GM19372 (cell line): ENCODE measurements around the gene SF3B3.
"Not testable (repeated sequence)": the region's sequence is repeated elsewhere in the genome, so short reads cannot be mapped to it uniquely, and the experiment has no call there.

Experiments
- ATAC-seq: cut with Tn5 transposase; IDR thresholded peaks from one replicate; pipeline ENCODE4 v1.9.1; 2021; ENCODE audit warnings: mild to moderate bottlenecking, low read depth, moderate library complexity; ENCODE audit not compliant: unreplicated experiment

Gene SF3B3

DNA sequence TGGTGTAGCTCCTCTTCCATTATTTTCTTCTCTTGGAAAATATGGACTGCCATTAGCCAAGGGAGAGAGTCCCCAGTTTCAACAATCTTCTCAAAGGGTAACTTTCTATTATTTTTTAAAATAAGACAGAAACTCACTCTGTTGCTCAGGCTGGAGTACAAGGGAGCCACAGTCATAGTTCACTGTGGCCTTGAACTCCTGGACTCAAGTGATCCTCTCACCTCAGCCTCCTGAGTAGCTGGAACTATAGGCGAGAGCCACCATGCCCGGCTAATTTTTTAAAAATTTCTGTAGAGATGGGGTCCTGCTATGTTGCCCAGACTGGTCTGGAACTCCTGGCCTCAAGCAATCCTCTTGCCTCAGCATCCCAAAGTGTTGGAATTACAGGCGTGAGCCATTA is 13.4 kb upstream of the SF3B3 start:
- no peak for ATAC-seq

DNA sequence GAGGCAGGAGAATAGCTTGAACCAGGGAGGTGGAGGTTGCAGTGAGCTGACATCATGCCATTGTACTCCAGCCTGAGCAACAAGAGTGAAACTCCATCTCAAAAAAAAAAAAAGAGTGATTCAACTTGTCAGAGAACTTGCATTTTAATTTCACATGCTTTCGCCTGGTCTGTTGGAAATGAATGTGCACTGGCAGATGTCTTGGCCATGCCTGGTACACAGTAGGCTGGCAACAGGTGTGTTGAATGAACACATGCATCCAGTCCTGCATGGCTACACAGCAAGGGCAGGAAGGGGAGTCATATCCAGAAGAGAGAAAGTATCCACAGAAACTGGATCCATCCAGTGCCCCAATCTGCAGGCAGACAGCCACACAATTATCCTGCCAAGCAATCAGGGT is 11.8 kb upstream of the SF3B3 start:
- ATAC-seq = no peak

DNA sequence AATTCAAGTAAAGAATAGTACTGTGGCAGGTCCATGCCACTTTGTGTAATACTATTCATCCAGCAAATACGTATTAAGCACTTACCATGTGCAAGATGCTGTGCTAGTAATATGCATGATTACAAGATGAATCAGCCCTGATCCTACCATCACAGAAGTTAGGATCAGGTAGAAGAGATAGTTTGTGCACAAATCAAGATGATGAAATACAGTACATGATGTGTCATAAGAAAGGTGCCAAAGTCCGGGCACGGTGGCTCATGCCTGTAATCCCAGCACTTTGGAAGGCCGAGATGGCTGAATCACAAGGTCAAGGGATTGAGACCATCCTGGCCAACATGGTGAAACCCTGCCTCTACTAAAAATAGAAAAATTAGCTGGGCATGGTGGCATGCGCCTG is 11.2 kb upstream of the SF3B3 start:
- ATAC-seq = no peak

DNA sequence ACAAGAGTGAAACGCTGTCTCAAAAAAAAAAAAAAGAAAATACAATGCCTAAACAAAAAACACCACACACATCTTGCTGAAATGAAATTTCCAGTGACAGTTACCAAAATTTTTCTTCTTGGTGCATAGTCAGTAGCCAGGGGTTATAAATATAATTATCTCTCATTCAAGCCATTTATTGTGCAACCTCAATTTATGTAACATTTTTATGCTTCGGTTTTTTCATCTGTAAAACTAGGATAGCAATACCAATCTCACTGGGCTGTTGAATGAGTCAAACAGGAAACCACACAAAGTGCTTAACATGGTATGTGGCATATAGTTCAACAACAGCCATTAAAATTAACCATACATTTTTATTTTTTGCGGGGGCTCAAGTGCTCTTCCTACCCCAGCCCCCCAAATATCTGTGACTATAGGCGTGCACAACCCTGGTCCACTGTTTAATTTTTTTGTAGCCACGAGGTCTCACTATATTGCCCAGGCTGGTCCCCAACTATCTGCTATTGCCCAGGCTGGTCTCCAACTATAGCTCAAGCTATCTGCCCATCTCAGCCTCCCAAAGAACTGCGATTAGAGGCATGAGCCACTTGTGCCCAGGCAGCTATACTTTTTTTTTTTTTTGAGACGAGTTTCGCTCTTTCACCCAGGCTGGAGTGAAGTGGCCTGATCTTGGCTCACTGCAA is 2.9 kb upstream of the SF3B3 start:
- ATAC-seq = no peak

DNA sequence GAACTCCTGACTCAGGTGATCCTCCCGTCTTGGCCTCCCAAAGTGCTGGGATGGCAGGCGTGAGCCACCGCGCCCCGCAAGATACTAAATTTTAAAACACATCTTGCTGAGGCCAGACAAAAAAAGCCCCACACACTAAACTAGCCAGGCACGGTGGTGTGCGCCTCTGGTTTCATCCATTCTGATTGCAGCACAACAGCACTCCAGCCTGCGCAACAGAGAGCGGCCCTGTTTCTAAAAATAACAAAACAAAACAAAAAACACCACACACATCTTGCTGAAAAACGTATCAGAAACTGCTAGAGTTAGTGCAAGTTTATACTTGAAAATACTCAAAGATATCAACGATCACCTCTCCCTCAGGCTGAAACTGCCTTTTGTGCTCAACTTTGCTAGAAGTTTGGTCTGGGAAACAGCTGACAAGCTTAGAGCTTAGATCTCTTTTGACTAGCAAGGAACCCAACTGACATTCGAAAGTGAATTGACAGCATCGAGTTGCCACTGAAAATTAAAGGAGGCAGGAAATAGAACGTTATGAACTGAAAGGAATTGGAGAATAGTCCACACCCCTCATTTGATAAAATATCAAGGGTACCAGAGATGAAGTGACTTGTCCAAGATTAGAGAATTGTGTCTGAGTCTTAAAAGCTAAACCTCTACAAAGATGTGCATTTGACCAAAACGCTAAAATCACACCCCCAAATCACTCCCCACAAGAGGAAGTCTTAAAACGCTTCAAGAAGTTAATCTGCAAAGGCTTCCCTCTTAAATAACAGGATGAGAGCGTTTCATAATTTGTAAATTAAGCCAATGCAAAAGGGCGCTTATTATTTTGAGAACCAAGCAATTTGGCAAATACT is 1.2 kb upstream of the SF3B3 start:
- no peak for ATAC-seq

DNA sequence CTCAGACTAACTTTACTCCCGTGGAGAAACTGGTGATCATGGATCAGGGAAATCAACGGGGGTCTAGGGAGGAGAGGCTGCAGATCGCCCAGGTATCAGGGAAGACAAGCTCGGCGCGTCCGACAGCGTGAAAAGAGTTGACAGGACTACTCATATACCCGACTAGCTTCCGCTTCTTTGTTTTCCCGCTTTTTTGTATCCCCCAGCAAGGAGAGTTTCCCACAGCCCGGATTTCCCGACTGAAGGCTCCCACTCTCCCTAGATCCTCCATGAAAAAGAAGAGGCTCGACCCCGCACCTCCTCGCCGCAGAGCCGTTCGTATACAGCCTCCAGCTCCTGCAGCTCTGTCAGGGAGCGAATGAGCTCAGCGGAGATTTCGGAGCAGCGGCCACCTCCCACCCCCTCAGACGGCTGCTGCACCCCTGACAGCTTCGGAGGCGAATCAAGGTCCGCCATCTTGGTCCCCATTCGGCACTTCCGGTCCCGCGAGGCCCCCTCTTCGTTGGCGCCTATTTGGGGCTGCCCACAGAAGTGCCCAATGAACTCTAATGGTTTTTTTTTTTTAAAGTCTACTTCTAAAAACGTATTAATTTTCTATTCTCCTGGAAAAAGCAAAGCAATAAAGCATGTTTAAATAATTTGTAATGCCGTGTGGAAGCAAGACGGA is 407 bp upstream of the SF3B3 start, which contains the start of gene COG4:
COG4 (minus strand) TSS at position 479 of the 667 bp plus-strand sequence; CDS start at position 468, 11 bp downstream.
- ATAC-seq = peak; percentile 57

DNA sequence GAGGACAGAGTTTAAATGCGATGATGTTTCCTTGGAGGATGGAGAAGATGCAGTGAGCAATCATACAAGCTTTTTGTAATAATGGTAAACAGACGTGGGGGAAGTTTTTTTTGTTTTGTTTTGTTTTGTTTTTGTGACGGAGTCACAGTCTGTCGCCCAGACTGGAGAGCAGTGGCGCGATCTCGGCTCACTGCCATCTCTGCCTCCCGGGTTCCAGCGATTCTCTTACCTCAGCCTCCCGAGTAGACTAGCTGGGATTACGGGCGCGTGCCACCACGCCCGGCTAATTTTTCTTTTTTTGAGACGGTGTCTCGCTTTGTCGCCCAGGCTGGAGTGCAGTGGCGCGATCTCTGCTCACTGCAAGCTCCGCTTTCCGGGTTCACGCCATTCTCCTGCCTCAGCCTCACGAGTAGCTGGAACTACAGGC is 796 bp downstream of the SF3B3 start:
- not testable (repeated sequence) for ATAC-seq

DNA sequence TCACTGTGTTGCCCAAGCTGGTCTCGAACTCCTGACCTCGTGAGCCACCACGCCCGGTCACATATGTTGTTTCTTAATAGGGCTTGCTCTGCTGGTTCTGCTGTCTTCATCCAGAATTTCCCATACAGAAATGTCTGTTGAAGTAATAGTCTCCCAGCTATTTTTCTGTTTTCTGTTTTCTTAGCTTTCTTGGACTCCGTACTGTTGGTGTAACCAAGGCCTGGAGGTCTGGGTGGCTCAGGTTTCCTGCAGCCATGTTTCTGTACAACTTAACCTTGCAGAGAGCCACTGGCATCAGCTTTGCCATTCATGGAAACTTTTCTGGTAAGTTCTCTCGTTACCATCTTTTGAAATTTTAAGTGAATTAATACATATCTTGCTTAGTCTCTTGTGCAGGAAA is 2.8 kb downstream of the SF3B3 start:
- ATAC-seq = no peak

DNA sequence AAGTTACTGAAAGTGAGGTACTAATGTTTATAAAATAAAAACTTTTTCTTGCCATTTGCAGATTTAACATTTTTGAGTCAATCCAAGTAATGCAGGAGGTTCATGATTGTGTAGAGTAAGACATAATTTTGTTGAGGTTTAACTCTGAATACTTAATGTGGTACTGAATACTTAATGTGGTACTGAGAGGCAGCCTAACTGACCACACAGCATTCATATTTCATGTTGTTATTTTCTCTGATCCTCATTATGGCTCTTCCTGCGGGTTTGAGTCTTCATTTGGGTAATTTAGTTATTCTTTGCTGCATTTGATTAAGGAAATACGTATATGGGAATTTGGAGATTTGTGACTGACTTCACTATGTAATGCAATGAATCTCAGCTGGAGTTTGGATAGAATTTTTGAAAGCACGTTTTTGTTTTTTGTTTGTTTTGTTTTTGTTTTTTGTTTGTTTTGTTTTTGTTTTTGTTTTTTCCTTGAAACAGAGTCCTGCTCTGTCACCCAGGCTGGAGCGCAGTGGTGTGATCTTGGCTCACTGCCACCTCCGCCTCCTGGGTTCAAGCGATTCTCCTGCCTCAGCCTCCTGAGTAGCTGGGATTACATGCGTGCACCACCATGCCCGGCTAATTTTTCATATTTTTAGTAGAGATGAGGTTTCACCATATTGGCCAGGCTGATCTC is 3.8 kb downstream of the SF3B3 start:
- ATAC-seq = no peak

DNA sequence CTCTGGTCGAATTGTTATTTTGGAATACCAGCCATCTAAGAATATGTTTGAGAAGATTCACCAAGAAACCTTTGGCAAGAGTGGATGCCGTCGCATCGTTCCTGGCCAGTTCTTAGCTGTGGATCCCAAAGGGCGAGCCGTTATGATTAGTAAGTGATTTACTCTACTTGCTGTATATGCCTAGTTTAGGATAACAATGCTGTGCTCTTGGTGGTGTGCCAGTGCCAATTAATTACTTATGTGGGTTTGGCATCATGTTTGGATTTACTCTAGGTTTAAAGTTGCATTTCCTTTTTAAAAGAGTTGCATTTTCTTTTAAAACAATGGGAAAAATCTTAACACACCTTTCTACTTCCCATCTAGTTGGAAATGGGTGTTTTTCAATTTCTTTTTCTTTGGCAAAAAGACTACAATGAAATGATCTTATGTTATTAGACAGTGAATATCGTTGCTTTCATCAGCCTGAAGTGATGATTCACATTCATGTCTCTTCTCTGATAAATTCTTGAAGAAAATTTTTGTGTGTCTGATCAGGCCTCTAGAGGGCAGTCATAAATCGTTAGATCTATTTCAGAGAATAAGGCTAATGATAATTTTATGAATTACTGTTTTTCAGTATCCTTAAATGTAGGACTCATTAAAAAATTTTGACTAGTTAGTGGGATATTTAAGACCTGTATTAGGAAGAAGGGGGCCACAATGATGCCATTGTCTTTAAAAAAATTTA is 5.6 kb downstream of the SF3B3 start:
- no peak for ATAC-seq

DNA sequence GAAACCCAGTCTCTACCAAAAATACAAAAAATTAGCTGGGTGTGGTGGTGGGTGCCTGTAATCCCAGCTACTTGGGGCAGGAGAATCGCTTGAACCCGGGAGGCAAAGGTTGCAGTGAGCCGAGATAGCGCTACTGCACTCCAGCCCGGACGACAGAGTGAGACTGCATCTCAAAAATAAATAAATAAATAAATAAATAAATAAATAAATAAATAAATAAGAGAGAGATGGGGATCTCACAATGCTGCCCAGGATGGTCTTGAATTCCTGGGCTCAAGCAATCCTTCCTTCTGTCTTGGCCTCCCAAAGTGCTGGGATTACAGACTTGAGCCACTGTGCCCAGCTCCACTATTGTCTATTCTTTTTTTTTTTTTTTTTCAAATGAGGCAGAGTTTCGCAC is 6.3 kb downstream of the SF3B3 start:
- not testable (repeated sequence) for ATAC-seq

DNA sequence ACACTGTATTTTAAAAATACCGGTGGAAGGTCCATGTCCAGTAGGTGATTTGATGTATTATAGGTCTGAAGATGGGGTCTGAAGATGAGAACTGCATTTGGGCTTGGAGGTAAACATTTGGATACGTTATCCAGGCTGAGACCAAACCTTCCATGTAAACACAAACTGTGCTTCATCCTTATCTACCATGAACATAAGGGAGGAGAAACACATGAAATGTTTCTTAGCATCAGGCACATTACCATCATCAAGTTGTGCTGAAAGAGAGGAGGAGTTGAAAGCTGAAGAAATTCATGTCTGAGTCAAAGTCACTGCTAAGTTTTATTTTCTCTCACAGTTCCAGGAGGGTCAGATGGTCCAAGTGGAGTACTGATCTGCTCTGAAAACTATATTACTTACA is 11.4 kb downstream of the SF3B3 start:
- no peak for ATAC-seq

DNA sequence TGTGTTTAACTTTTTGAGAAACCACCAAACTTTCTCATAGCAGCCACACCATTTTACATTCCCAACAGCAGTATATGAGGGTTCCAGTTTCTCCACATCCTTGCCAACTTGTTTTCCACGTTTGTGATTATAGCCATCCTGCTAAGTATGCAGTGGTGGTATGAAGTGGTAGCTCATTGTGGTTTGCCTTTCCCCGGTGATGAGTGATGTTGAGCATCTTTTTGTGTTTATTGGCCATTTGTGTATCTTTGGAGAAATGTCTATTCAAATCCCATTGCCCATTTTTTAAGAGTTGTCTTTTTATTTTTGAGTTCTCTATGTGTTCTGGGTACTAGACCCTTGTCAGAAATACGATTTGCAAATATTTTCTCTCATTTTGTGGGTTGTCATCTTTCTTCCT is 17.4 kb downstream of the SF3B3 start:
- ATAC-seq = no peak

DNA sequence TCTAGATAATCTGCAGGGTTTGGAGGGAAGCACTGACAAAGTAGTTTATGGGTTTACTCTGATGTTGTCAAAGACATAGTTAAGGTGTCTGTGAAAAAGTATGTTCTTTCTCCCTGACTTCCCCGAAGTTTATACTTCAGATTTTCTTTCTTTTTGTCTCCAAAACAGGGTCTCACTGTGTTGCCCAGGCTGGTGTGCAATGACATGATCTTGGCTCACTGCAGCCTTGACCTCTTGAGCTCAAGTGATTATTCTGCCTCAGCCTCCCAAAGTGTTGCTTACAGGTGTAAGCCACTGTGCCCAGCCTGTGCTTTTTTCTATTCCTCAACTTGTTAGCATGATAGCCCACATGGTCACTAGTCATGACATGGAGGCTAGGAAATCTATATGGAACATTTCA is 20.9 kb downstream of the SF3B3 start:
- ATAC-seq = no peak

DNA sequence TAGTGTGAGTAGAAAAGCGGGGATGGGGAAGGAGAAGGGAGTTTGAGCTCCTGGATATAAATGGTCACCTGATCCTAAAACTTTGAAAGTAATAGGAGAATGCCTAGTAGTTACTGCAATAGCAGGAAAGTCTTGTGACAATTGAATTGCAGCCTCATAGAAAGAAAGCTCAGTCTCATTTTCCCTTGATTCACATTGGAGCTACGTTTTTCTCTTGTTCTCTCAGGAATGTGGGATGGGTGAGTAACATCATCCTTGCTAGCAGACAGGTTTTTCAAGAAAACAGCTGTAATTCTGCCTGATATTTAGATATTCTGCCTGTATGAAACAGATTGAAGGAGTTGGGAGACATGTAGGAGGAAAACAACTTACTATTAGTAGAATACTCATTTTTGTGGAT is 25.3 kb downstream of the SF3B3 start:
- no peak for ATAC-seq

DNA sequence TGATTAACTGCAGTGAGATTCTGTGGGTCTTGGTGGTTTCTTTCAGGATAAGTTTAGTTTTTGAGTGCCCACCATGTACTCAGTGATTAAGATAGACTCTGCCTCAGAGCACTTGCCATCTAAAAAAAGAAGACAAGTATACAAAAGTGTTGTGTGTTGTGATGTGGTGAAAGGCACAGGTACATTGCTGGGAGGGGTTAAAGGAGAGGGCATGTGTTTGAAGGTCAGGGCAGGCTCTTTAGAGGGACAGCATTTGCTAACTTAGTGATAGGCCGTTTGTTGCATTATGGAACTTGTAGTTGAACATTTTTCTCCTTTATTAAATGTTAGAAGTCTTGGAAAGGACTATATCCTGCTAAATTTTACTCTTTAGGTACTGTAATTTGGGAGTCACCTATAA is 26.5 kb downstream of the SF3B3 start:
- no peak for ATAC-seq

DNA sequence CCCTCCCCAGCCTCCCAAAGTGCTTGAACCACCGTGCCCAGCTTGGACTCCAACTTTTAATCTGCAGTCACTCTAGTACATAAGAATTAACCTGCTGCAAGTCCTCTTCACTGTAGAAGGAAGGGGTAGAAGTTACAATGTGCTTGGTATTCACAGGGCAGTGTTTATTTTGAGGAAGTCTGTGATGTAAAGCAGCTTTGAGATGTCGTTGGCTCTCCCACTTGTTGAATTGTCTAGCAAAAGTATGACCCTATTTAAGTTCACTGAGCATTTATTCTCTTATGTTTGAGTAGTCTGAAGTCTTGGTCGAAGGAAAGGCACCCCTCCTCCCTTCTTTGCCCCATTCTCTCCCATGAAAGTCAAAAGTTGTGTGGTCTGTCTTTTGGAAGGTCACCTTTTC is 28.2 kb downstream of the SF3B3 start:
- no peak for ATAC-seq

DNA sequence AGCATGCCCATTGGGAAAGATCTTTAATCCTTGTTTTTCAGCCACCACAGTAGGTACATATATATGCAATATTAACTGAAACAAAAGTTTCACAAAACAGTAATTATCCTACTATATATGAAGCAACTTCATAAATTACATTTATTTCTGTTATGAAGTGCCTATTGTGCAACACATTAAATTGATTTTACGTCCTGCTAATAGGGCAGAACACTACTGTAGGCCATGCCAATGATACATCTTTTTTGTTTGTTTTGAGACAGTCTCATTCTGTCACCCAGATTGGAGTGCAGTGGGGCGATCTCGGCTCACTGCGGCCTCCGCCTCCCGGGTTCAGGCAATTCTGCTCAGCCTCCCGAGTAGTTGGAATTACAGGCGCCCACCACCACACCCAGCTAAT is 29.1 kb downstream of the SF3B3 start:
- ATAC-seq = no peak

DNA sequence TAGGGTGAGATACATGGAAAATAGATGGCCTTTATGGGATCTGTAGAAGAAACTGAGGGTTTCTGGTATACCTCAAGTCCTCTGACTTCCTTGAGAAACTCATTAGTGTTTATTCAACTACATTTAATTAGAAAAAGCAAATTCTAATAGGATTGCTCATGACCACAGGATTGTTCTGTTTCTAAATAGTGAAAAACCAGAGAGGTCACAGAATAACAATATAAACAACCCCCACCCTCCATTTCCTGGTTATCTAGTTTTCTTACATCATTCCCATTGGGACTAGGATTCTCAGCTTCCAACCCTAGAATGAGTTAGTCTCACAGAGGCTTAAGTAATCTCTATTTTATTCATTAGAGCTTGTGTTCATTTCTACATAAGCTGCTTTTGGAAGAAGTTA is 30.0 kb downstream of the SF3B3 start:
- ATAC-seq = no peak

DNA sequence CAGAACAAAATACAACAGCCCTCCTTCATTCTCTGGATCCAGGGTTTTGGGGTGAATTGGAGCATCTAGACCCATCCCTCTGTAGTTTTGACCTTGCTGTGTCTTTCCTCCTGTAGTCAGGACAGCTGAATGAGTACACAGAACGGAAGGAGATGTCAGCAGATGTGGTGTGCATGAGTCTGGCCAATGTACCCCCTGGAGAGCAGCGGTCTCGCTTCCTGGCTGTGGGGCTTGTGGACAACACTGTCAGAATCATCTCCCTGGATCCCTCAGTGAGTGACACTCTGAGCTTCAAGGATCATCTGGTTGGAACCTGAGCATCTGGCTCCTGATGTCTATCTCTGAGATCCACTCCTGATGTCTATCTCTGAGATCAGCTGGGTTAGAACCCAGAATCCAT is 32.4 kb downstream of the SF3B3 start:
- no peak for ATAC-seq
